Stomach (tissue), 9 donors: ENCODE results near the gene GOLGA6A. TPM values are rescaled to one million over a fixed set of nuclear protein-coding genes. Genes with fewer than 3 reads are reported as not detected.
"Not testable (repeated sequence)": the region's sequence is repeated elsewhere in the genome, so short reads cannot be mapped to it uniquely, and the experiment has no call there.

Experiments
- DNase-seq, 2 donors: peaks; one replicate each; pipeline versions ENCODE4 v3.0.0 to v3.0.0-alpha.2; 2013 to 2019
- H3K27ac ChIP-seq, 5 donors: fragments of 200-600 bp in 4 of 5; sonication (generic) in 4 of 5; one replicate each; pipeline ENCODE4 v1.5.1; 2013 to 2019; ENCODE audit warnings: mild to moderate bottlenecking in 1 of 5, moderate library complexity in 1 of 5
- H3K27me3 ChIP-seq, 3 donors: fragments of 200-600 bp; sonication (generic); one replicate each; pipeline ENCODE4 v1.5.1; 2017 to 2019; ENCODE audit warnings: mixed run types in 1 of 3
- H3K36me3 ChIP-seq, 4 donors: fragments of 200-600 bp; sonication (generic); 1 replicate in 3 of 4; 2 replicates in 1 of 4; pipeline ENCODE4 v1.5.1; 2016 to 2019
- H3K4me1 ChIP-seq, 4 donors: fragments of 200-600 bp; sonication (generic); one replicate each; pipeline ENCODE4 v1.5.1; 2016 to 2019
- H3K4me3 ChIP-seq, 4 donors: fragments of 200-600 bp; sonication (generic) in 3 of 4; one replicate each; pipeline ENCODE4 v1.5.1; 2016 to 2019; ENCODE audit warnings: mild to moderate bottlenecking in 1 of 4
- H3K9me3 ChIP-seq, 4 donors: fragments of 200-600 bp; sonication (generic); one replicate each; pipeline ENCODE4 v1.5.1; 2016 to 2019
- CTCF ChIP-seq, 7 experiments: fragments of 450-650 bp in 4 of 7; fragments of 200-600 bp in 3 of 7; sonication (generic) in 3 of 7; IDR thresholded peaks; one replicate each; pipeline ENCODE4 v1.5.1; 2016 to 2019; ENCODE audit warnings: antibody characterized with exemption in 7 of 7, control low read depth in 2 of 7, mild to moderate bottlenecking in 1 of 7
- EP300 ChIP-seq: sonication (generic); formaldehyde crosslinking; IDR thresholded peaks from one replicate; pipeline ENCODE4 v1.6.1; 2017; ENCODE audit warnings: antibody characterized with exemption
- POLR2A ChIP-seq, 4 donors: fragments of 450-650 bp; IDR thresholded peaks; one replicate each; pipeline ENCODE4 v1.6.1; 2016; ENCODE audit warnings: antibody characterized with exemption in 4 of 4, control low read depth in 2 of 4, mild to moderate bottlenecking in 1 of 4, moderate library complexity in 1 of 4
- POLR2AphosphoS5 ChIP-seq, 3 donors: sonication (generic); formaldehyde crosslinking; IDR thresholded peaks; one replicate each; pipeline ENCODE4 v1.6.1; 2016; ENCODE audit warnings: antibody characterized with exemption in 3 of 3
- WGBS, 5 donors: extraction: QIAGEN DNeasy Blood & Tissue Kit in 3 of 5; methylation state at CpG; one replicate each; pipeline versions ENCODE4 v1.1.5 to v1.1.7; 2013 to 2018; 5-methylcytosine and 5-hydroxymethylcytosine counted together
- intact Hi-C: fragments of 100-400 bp; cut with DNase I; formaldehyde crosslinking; loops from one replicate; pipeline ENCODE4 v1.15.1; 2023; ENCODE audit warnings: low total_unique reads
- polyA plus RNA-seq, 3 donors: library from polyadenylated mRNA; stranded (reverse); fragments of 200-250 nt; gene quantifications; one replicate each; pipeline ENCODE4 v1.2.3, GENCODE V29; 2013
- total RNA-seq, 5 donors: library from RNA; depleted of rRNA; stranded (reverse); fragments of >200 nt; gene quantifications; one replicate each; pipeline versions ENCODE4 v1.1.0 to v1.2.3, GENCODE V29; 2014 to 2016
- donor health status: healthy with polysubstance abuse.
- donor health status: Bipolar disorder and iron deficiency.
- donor health status: healthy.

GOLGA6A gene
- total and polyA plus RNA-seq, 8 donors: 1.1 TPM; not detected in 7

GRCh38 chr15:74062671-74063070, 19.7 kb downstream of the GOLGA6A start:
- no peak for TF ChIP-seq POLR2A (IDR thresholded peaks at IDR 0.05)
- no peak for TF ChIP-seq EP300
- no peak for TF ChIP-seq CTCF (IDR thresholded peaks at IDR 0.05)
- TF ChIP-seq POLR2AphosphoS5 (IDR thresholded peaks at IDR 0.05): no peak
- intact Hi-C loops: no loop called here
- Histone ChIP-seq H3K9me3 (no peaks in the 10 kb centered on the region), H3K4me1 (no peaks in the 10 kb centered on the region), H3K36me3 (no peaks in the 10 kb centered on the region), H3K27me3 (no peaks in the 10 kb centered on the region), H3K27ac (no peak overlapping the region), H3K4me3 (no peak overlapping the region)
- WGBS, 5 donors: 86 to 88% (median 87%) methylated on average over 7 of the region's 7 CpGs; no CpG with 5 or more reads in 1 of the 5 donors
- no peak for DNase-seq

- TF ChIP-seq EP300 (no peak), POLR2A (IDR thresholded peaks at IDR 0.05) (no peak), POLR2AphosphoS5 (IDR thresholded peaks at IDR 0.05) (no peak), CTCF (IDR thresholded peaks at IDR 0.05) (no peak)
These were observed 20.1 kb downstream of the GOLGA6A start for GRCh38 chr15:74062236-74062635.

GRCh38 chr15:74060251-74060650, 22.1 kb downstream of the GOLGA6A start:
- intact Hi-C loops: no loop called here
- no peaks in the 10 kb centered on the region for H3K36me3 ChIP-seq
- H3K27me3 ChIP-seq: no peaks in the 10 kb centered on the region
- H3K9me3 ChIP-seq: no peaks in the 10 kb centered on the region
- H3K27ac ChIP-seq: no peak overlapping the region
- H3K4me3 ChIP-seq: no peak overlapping the region
- no peak for DNase-seq
- H3K4me1 ChIP-seq: no peaks in the 10 kb centered on the region
- TF ChIP-seq CTCF (IDR thresholded peaks at IDR 0.05): no peak
- TF ChIP-seq POLR2A (IDR thresholded peaks at IDR 0.05): no peak
- TF ChIP-seq EP300: no peak
- no peak for TF ChIP-seq POLR2AphosphoS5 (IDR thresholded peaks at IDR 0.05)
- 68 to 94% (median 74%) methylated on average over 5 to 6 of the region's 6 CpGs for WGBS, 5 donors

More at GRCh38 chr15:74062236-74062635, 20.1 kb downstream of the GOLGA6A start:
- intact Hi-C loops: no loop called here
- Histone ChIP-seq H3K4me3 (no peak overlapping the region), H3K27ac (no peak overlapping the region), H3K27me3 (no peaks in the 10 kb centered on the region), H3K4me1 (no peaks in the 10 kb centered on the region), H3K9me3 (no peaks in the 10 kb centered on the region), H3K36me3 (no peaks in the 10 kb centered on the region)
- DNase-seq: no peak
- WGBS, 5 donors: 83 to 88% (median 86%) methylated on average over 6 of the region's 6 CpGs

GRCh38 chr15:74059050-74059833, 23.1 kb downstream of the GOLGA6A start:
- H3K4me3 ChIP-seq, H3K4me1 ChIP-seq, H3K9me3 ChIP-seq, DNase-seq, H3K27me3 ChIP-seq, H3K27ac ChIP-seq, intact Hi-C loops, H3K36me3 ChIP-seq: not testable (repeated sequence)
- 76 to 87% (median 84%) methylated on average over 6 of the region's 6 CpGs for WGBS, 5 donors

- H3K4me1 ChIP-seq: peaks cover 15 to 29% (median 22%) of the 10 kb centered on the region in 4 donors
- H3K27ac ChIP-seq, H3K27me3 ChIP-seq, H3K9me3 ChIP-seq, H3K4me3 ChIP-seq, DNase-seq, intact Hi-C loops, H3K36me3 ChIP-seq: not testable (repeated sequence)
- 92 to 97% (median 95%) methylated on average over 5 of the region's 5 CpGs for WGBS, 5 donors
These were observed 26.0 kb downstream of the GOLGA6A start for GRCh38 chr15:74056330-74056729.
